OCI-LY3 (cell line): Measurements from ENCODE around the gene SPINK14.

Experiments used
- H2AFZ ChIP-seq: fragments of 200-600, 300-600 bp; shearing (Covaris generic); 2 replicates; pipeline ENCODE4 v1.6.0; 2014; ENCODE audit warnings: antibody characterized with exemption, low read depth, low read length
- H3K27ac ChIP-seq: fragments of 200-600, 300-600 bp; sonication (generic); 2 replicates; pipeline ENCODE4 v1.5.1; 2014; ENCODE audit warnings: mild to moderate bottlenecking, low read length, moderate library complexity, mixed read lengths
- H3K27me3 ChIP-seq: fragments of 200-600, 300-600 bp; sonication (generic); 2 replicates; pipeline ENCODE4 v1.6.1; 2014; ENCODE audit warnings: low read depth, low read length, mixed read lengths
- H3K36me3 ChIP-seq: fragments of 200-600, 300-600 bp; sonication (generic); replicated peaks from 2 replicates; pipeline ENCODE3; 2014; ENCODE audit warnings: low read depth, low read length, mixed read lengths
- H3K4me1 ChIP-seq: fragments of 300-600, 200-600 bp; sonication (generic); 2 replicates; pipeline ENCODE4 v1.6.1; 2014; ENCODE audit warnings: low read length, mixed read lengths
- H3K4me2 ChIP-seq: fragments of 200-600, 300-600 bp; sonication (generic); 2 replicates; pipeline ENCODE4 v1.6.1; 2014; ENCODE audit warnings: low read length, mixed read lengths
- H3K4me3 ChIP-seq: fragments of 300-600, 200-600 bp; sonication (generic); 2 replicates; pipeline ENCODE4 v1.5.1; 2014; ENCODE audit warnings: antibody characterized with exemption, mild to moderate bottlenecking, low read length, moderate library complexity
- H3K79me2 ChIP-seq: fragments of 300-600, 200-600 bp; shearing (Covaris generic); 2 replicates; pipeline ENCODE4 v1.6.1; 2014; ENCODE audit warnings: mild to moderate bottlenecking, low read length, mixed read lengths
- H3K9ac ChIP-seq: fragments of 300-600, 200-600 bp; shearing (Covaris generic); 2 replicates; pipeline ENCODE4 v1.6.0; 2014; ENCODE audit warnings: mild to moderate bottlenecking, low read length, moderate library complexity
- H3K9me3 ChIP-seq: fragments of 200-600, 300-600 bp; shearing (Covaris generic); 2 replicates; pipeline ENCODE4 v1.6.1; 2014; ENCODE audit warnings: low read length, mixed read lengths; ENCODE audit not compliant: insufficient read depth
- H4K20me1 ChIP-seq: fragments of 200-600, 300-600 bp; sonication (generic); 2 replicates; pipeline ENCODE4 v1.6.1; 2016; ENCODE audit warnings: low read length, mixed read lengths; ENCODE audit not compliant: insufficient read depth
- CTCF ChIP-seq: fragments of 200-600, 300-600 bp; sonication (generic); IDR thresholded peaks from 2 replicates; pipeline ENCODE4 v1.5.1; 2014; ENCODE audit warnings: antibody characterized with exemption, low read length, low read depth
- EZH2phosphoT487 ChIP-seq: fragments of 200-600 bp; shearing (Covaris generic); IDR thresholded peaks from 2 replicates; pipeline ENCODE4 v1.6.1; 2018; ENCODE audit warnings: antibody characterized with exemption, mixed run types, low read depth

The SPINK14 gene

DNA sequence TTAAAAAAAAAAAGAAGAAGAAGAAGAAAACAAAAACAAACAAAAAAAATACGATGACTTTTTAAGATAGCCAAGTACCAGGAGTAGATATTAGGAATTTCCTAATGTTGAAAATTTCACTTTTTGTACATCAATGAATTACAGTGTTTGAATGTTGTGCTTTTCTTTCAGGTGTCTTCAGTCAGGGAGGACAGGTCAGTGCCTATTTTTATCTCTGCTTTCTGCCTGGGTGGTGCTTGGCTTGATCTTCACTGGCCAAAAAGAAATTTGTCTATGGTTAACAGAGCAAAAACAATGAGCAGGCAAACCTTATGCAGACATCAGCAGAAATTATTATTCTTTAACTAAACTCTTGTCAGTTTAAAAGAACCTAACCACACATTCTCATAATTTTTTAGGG, 37.5 kb downstream of the SPINK14 start:
- Histone ChIP-seq H2AFZ (no peak overlapping the region), H3K4me2 (no peak overlapping the region), H3K36me3 (no peaks in the 10 kb centered on the region), H4K20me1 (no peaks in the 10 kb centered on the region), H3K79me2 (no peaks in the 10 kb centered on the region), H3K9ac (no peak overlapping the region), H3K9me3 (no peaks in the 10 kb centered on the region), H3K4me3 (no peak overlapping the region), H3K4me1 (0 out of 2 replicates have a peak, but pooled peaks cover 3% of the 10 kb centered on the region), H3K27ac (no peak overlapping the region), H3K27me3 (no peaks in the 10 kb centered on the region)
- no peak for TF ChIP-seq EZH2phosphoT487

GRCh38 chr5:148206620-148207019, 38.3 kb downstream of the SPINK14 start:
- TF ChIP-seq CTCF (no peak), EZH2phosphoT487 (no peak)

DNA sequence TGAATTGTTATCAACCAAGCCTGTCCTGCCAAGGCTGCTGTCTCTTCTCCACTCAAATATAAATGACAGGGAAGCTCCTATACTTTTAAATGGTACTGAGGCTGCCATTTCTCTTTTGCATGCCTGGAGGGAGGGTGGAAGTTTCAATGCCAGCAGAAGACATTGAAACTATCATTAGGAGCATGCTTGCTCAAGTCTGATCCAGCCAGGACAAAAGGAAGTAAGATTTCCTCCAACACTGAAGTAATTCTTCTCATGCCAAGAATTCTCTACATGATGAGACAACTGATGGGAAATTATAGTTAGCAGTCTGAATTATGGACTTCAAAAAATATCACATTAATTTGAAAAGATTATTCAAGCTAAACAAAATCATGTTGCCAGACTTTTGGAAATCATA, 39.9 kb downstream of the SPINK14 start:
- no peaks in the 10 kb centered on the region for H3K79me2 ChIP-seq
- H3K4me1 ChIP-seq, result no peaks in the 10 kb centered on the region
- H4K20me1 ChIP-seq, result no peaks in the 10 kb centered on the region
- no peaks in the 10 kb centered on the region for H3K27me3 ChIP-seq
- no peak overlapping the region for H3K9ac ChIP-seq
- H3K36me3 ChIP-seq, result no peaks in the 10 kb centered on the region
- no peak overlapping the region for H3K4me3 ChIP-seq
- no peak overlapping the region for H3K27ac ChIP-seq
- H3K4me2 ChIP-seq, result no peak overlapping the region
- H3K9me3 ChIP-seq, result no peaks in the 10 kb centered on the region
- no peak for TF ChIP-seq CTCF
- no peak for TF ChIP-seq EZH2phosphoT487
- no peak overlapping the region for H2AFZ ChIP-seq

More at GRCh38 chr5:148206620-148207019, 38.3 kb downstream of the SPINK14 start:
- H3K4me3 ChIP-seq, result no peak overlapping the region
- no peaks in the 10 kb centered on the region for H3K4me1 ChIP-seq
- no peak overlapping the region for H3K9ac ChIP-seq
- no peak overlapping the region for H2AFZ ChIP-seq
- H3K27me3 ChIP-seq, result no peaks in the 10 kb centered on the region
- H3K79me2 ChIP-seq, result no peaks in the 10 kb centered on the region
- H3K27ac ChIP-seq, result no peak overlapping the region
- H3K4me2 ChIP-seq, result no peak overlapping the region
- H3K9me3 ChIP-seq, result no peaks in the 10 kb centered on the region
- no peaks in the 10 kb centered on the region for H3K36me3 ChIP-seq
- H4K20me1 ChIP-seq, result no peaks in the 10 kb centered on the region

GRCh38 chr5:148209151-148209770, 40.9 kb downstream of the SPINK14 start:
- Histone ChIP-seq H3K27me3 (no peaks in the 10 kb centered on the region), H2AFZ (no peak overlapping the region), H3K36me3 (no peaks in the 10 kb centered on the region), H3K79me2 (no peaks in the 10 kb centered on the region), H3K4me2 (no peak overlapping the region), H3K9ac (no peak overlapping the region), H4K20me1 (no peaks in the 10 kb centered on the region), H3K4me3 (no peak overlapping the region), H3K27ac (no peak overlapping the region), H3K9me3 (no peaks in the 10 kb centered on the region), H3K4me1 (no peaks in the 10 kb centered on the region)
- no peak for TF ChIP-seq CTCF
- no peak for TF ChIP-seq EZH2phosphoT487
